MM.1S (cell line): Measurements from ENCODE around the gene STAG1.

Experiments used
- DNase-seq: peaks from one replicate; pipeline ENCODE4 v3.0.0-alpha.2; 2015
- H2AFZ ChIP-seq: fragments of 300-600 bp; sonication (generic); 2 replicates; pipeline ENCODE4 v1.6.0; 2016; ENCODE audit warnings: antibody characterized with exemption, low read length
- H3F3A ChIP-seq: fragments of 300-600 bp; sonication (generic); 2 replicates; pipeline ENCODE4 v1.6.1; 2016; ENCODE audit warnings: mild to moderate bottlenecking, antibody characterized with exemption, low read length, moderate library complexity, mixed read lengths; ENCODE audit not compliant: insufficient read depth
- H3K27ac ChIP-seq: fragments of 300-600 bp; sonication (generic); 2 replicates; pipeline ENCODE4 v1.5.1; 2016; ENCODE audit warnings: mild to moderate bottlenecking, low read length
- H3K27me3 ChIP-seq: fragments of 300-600 bp; sonication (generic); replicated peaks from 2 replicates; pipeline ENCODE4 v1.6.0; 2016; ENCODE audit warnings: low read length; ENCODE audit not compliant: insufficient read depth
- H3K36me3 ChIP-seq: fragments of 300-600 bp; sonication (generic); replicated peaks from 2 replicates; pipeline ENCODE4 v1.6.1; 2016; ENCODE audit warnings: mild to moderate bottlenecking, low read length, mixed read lengths; ENCODE audit not compliant: insufficient read depth
- H3K4me1 ChIP-seq: fragments of 300-600 bp; sonication (generic); 2 replicates; pipeline ENCODE4 v1.6.1; 2016; ENCODE audit warnings: low read length, mixed read lengths
- H3K4me2 ChIP-seq: fragments of 300-600 bp; sonication (generic); 2 replicates; pipeline ENCODE4 v1.6.0; 2016; ENCODE audit warnings: low read depth, low read length
- H3K4me3 ChIP-seq: fragments of 300-600 bp; sonication (generic); 2 replicates; pipeline ENCODE4 v1.5.1; 2016; ENCODE audit warnings: low read length, mixed read lengths
- H3K79me2 ChIP-seq: fragments of 300-600 bp; sonication (generic); 2 replicates; pipeline ENCODE4 v1.6.1; 2016; ENCODE audit warnings: mixed run types, low read length, mixed read lengths
- H3K9ac ChIP-seq: fragments of 300-600 bp; sonication (generic); 2 replicates; pipeline ENCODE4 v1.6.1; 2016; ENCODE audit warnings: low read length, mixed read lengths
- H3K9me2 ChIP-seq: fragments of 300-600 bp; sonication (generic); replicated peaks from 2 replicates; pipeline ENCODE4 v1.6.1; 2016; ENCODE audit warnings: mild to moderate bottlenecking, low read length, mixed read lengths; ENCODE audit not compliant: insufficient read depth
- H3K9me3 ChIP-seq: fragments of 300-600 bp; sonication (generic); replicated peaks from 2 replicates; pipeline ENCODE4 v1.6.1; 2016; ENCODE audit warnings: mild to moderate bottlenecking, low read length, mixed read lengths; ENCODE audit not compliant: insufficient read depth
- H4K20me1 ChIP-seq: fragments of 300-600 bp; sonication (generic); 2 replicates; pipeline ENCODE4 v1.6.1; 2016; ENCODE audit warnings: mild to moderate bottlenecking, low read length, moderate library complexity, mixed read lengths; ENCODE audit not compliant: insufficient read depth
- CTCF ChIP-seq: fragments of 300-600 bp; sonication (generic); IDR thresholded peaks from 2 replicates; pipeline ENCODE4 v1.5.1; 2016; ENCODE audit warnings: antibody characterized with exemption, low read length, mixed read lengths
- EZH2 ChIP-seq: fragments of 300-600 bp; sonication (generic); optimal IDR thresholded peaks from 2 replicates; pipeline ENCODE3; 2017; ENCODE audit warnings: low read depth, mild to moderate bottlenecking, antibody characterized with exemption, low read length, mixed read lengths
- EZH2phosphoT487 ChIP-seq: fragments of 300-600 bp; sonication (generic); IDR thresholded peaks from 2 replicates; pipeline ENCODE4 v1.6.1; 2018; ENCODE audit warnings: antibody characterized with exemption, low read length

The STAG1 gene

GRCh38 chr3:136404056-136404455 is 348.1 kb downstream of the STAG1 start:
- H3K27me3 ChIP-seq = no peaks in the 10 kb centered on the region
- H3K9me3 ChIP-seq = no peaks in the 10 kb centered on the region
- H4K20me1 ChIP-seq = no peaks in the 10 kb centered on the region
- TF ChIP-seq EZH2phosphoT487 (no peak), EZH2 (no peak), CTCF (no peak)
- no peaks in the 10 kb centered on the region for H3K9me2 ChIP-seq
- no peak overlapping the region for H3K4me2 ChIP-seq
- H2AFZ ChIP-seq = no peak overlapping the region
- H3K9ac ChIP-seq = no peak overlapping the region
- H3K4me1 ChIP-seq = no peaks in the 10 kb centered on the region
- H3K36me3 ChIP-seq = no peaks in the 10 kb centered on the region
- H3F3A ChIP-seq = no peaks in the 10 kb centered on the region
- no peaks in the 10 kb centered on the region for H3K79me2 ChIP-seq
- no peak overlapping the region for H3K4me3 ChIP-seq
- DNase-seq = no peak
- no peak overlapping the region for H3K27ac ChIP-seq

GRCh38 chr3:136396916-136397315 is 355.3 kb downstream of the STAG1 start:
- DNase-seq = no peak
- Histone ChIP-seq H3K4me1 (no peaks in the 10 kb centered on the region), H3K27me3 (no peaks in the 10 kb centered on the region), H3K4me3 (no peak overlapping the region), H3K9ac (no peak overlapping the region), H4K20me1 (no peaks in the 10 kb centered on the region), H3K27ac (no peak overlapping the region), H3K9me3 (no peaks in the 10 kb centered on the region), H3F3A (no peaks in the 10 kb centered on the region), H3K36me3 (no peaks in the 10 kb centered on the region), H3K9me2 (no peaks in the 10 kb centered on the region), H3K79me2 (no peaks in the 10 kb centered on the region), H3K4me2 (no peak overlapping the region), H2AFZ (no peak overlapping the region)
- TF ChIP-seq EZH2 (no peak), EZH2phosphoT487 (no peak)

- Histone ChIP-seq H3K9ac (no peak overlapping the region), H3K36me3 (no peaks in the 10 kb centered on the region), H3K4me3 (no peak overlapping the region), H3K27ac (no peak overlapping the region), H2AFZ (no peak overlapping the region), H3K9me3 (no peaks in the 10 kb centered on the region), H3K27me3 (no peaks in the 10 kb centered on the region), H3F3A (peaks cover 2% of the 10 kb centered on the region), H3K4me2 (no peak overlapping the region), H3K79me2 (peaks cover 3% of the 10 kb centered on the region; the same call in 1 of the 2 replicates), H3K4me1 (peaks cover 27% of the 10 kb centered on the region), H4K20me1 (no peaks in the 10 kb centered on the region), H3K9me2 (no peaks in the 10 kb centered on the region)
- TF ChIP-seq EZH2phosphoT487 (no peak), EZH2 (no peak), CTCF (no peak)
- DNase-seq = no peak
Measured at GRCh38 chr3:136390574-136390973, 361.6 kb downstream of the STAG1 start.

GRCh38 chr3:136387031-136387430 is 365.1 kb downstream of the STAG1 start:
- H3K4me1 ChIP-seq = peaks cover 36% of the 10 kb centered on the region
- H4K20me1 ChIP-seq = no peaks in the 10 kb centered on the region
- no peaks in the 10 kb centered on the region for H3K9me2 ChIP-seq
- no peak overlapping the region for H3K27ac ChIP-seq
- H3K4me2 ChIP-seq = no peak overlapping the region
- H3K4me3 ChIP-seq = no peak overlapping the region
- no peak overlapping the region for H3K9ac ChIP-seq
- no peak overlapping the region for H2AFZ ChIP-seq
- TF ChIP-seq EZH2 = no peak
- no peak for TF ChIP-seq CTCF
- TF ChIP-seq EZH2phosphoT487 = no peak
- H3K27me3 ChIP-seq = no peaks in the 10 kb centered on the region
- peaks cover 10% of the 10 kb centered on the region for H3F3A ChIP-seq
- H3K79me2 ChIP-seq = peaks cover 3% of the 10 kb centered on the region; the same call in 1 of the 2 replicates
- H3K9me3 ChIP-seq = no peaks in the 10 kb centered on the region
- H3K36me3 ChIP-seq = no peaks in the 10 kb centered on the region
- no peak for DNase-seq
